HEK293T (cell line): Measurements from ENCODE around the gene DENND2A.

Experiments
- LEF1 ChIP-seq: fragments of 450-650 bp; IDR thresholded peaks from 2 replicates; pipeline ENCODE4 v1.6.1; 2017; ENCODE audit warnings: mild to moderate bottlenecking, borderline replicate concordance
- PKNOX1 ChIP-seq: fragments of 450-650 bp; IDR thresholded peaks from 2 replicates; pipeline ENCODE4 v1.6.1; 2016

DNA sequence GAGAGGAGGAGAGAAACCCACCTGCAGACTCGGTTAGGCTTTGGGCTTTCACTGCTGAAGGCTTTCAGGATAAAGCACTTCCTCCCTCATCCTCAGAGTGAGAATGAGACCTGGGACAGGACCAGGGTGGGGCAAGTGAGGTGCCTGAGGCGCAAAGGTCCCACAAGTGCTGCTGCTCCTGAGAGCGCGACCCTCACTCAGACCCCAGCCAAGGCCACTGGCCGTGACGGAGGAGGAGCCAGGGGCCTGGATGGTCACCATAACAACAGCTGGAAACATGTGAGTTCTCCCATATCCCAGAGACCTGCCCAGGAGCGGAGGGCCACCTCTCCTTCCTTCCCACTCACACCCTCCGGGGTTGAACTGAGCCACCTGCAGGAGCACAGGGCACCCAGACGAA lies 114.4 kb downstream of the DENND2A start:
- TF ChIP-seq PKNOX1 (no peak), LEF1 (no peak)
